ENCODE measurements around the gene KCTD20.

DNA sequence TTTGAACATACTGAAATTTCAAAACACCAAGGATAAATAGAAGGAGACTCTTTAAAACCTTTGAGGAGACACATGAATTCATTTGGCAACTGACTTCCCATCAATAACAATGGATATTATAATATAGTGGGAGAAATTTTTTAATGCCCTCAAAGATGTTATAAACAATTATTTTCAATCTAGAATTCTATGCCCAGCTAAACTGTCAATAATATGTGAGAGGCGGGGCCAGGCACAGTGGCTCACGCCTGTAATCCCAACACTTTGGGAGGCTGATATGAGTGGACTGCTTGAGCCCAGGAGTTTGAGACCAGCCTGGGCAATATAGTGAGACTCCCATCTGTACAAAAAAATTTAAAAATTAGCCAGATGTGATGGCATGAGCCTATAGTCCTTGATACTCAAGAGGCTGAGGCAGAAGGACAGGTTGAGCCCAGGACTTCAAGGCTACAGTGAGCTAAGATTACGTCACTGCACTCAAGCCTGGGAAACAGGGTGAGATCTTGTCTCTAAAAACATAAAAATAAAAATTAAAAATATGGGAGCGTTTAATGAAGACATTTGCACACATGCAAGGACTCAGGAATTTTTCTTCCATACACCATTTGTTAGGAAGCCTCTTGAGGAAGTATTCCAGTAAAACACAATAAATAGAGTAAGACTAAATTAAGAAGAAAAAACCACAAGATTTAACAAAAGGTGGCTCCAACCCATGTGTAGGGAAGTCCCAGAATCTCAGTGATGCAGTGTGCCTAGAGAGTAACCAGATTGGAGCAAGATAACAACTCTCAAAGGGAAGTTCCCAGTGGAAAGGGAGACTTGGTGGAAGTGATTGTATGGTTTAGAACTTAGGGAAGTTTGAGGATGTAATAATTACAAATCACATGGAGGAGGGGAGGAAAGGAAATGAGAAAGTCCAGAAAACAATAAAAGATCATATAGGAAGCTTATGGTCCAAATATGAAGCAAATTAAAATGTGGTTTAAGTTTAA is 29.0 kb upstream of the KCTD20 start:
- TF ChIP-seq CTCF (IDR thresholded peaks at IDR 0.05) (no peak), POLR2A (IDR thresholded peaks at IDR 0.05) (no peak)

Data from thyroid gland (tissue), 4 donors.